ENCODE measurements around the gene RGS16. TPM values are rescaled to one million over a fixed set of nuclear protein-coding genes. Genes with fewer than 3 reads are reported as not detected.

RGS16 gene
- total RNA-seq, 4 donors from 2014 or later = 0.40 TPM; not detected in 3

GRCh38 chr1:182603646-182604174, 479 bp downstream of the RGS16 start:
- Histone ChIP-seq H3K27ac (peak overlapping the region; percentile 12 to 76 (median 48)), H3K36me3 (no peaks in the 10 kb centered on the region), H3K4me1 (peaks cover 0 to 17% (median 1%) of the 10 kb centered on the region in 4 donors), H3K27me3 (no peaks in the 10 kb centered on the region), H3K9me3 (no peaks in the 10 kb centered on the region), H3K4me3 (peak overlapping the region; percentile 30 to 56 (median 54))
- no peak for TF ChIP-seq POLR2A (IDR thresholded peaks at IDR 0.05)
- TF ChIP-seq CTCF (IDR thresholded peaks at IDR 0.05) = no peak
- peak in 1 of 3 donors; percentile 27 for DNase-seq

- peak overlapping the region in 3 of 4 donors; percentile 6 to 56 (median 52) for H3K4me3 ChIP-seq
- H3K36me3 ChIP-seq = no peaks in the 10 kb centered on the region
- no peak for DNase-seq
- H3K27ac ChIP-seq = peak overlapping the region in 2 of 4 donors; percentile 23 to 57
- H3K4me1 ChIP-seq = peaks cover 0 to 17% (median 1%) of the 10 kb centered on the region in 4 donors
- no peaks in the 10 kb centered on the region for H3K9me3 ChIP-seq
- no peaks in the 10 kb centered on the region for H3K27me3 ChIP-seq
- no peak for TF ChIP-seq CTCF (IDR thresholded peaks at IDR 0.05)
These were observed 1.1 kb downstream of the RGS16 start for GRCh38 chr1:182602935-182603645.

GRCh38 chr1:182601913-182602312, 2.3 kb downstream of the RGS16 start:
- peak overlapping the region in 1 of 4 donors; percentile 42 for H3K27ac ChIP-seq
- no peaks in the 10 kb centered on the region for H3K36me3 ChIP-seq
- H3K27me3 ChIP-seq = no peaks in the 10 kb centered on the region
- H3K9me3 ChIP-seq = no peaks in the 10 kb centered on the region
- H3K4me3 ChIP-seq = peak overlapping the region in 1 of 4 donors; percentile 11
- TF ChIP-seq CTCF (IDR thresholded peaks at IDR 0.05) (no peak), POLR2A (IDR thresholded peaks at IDR 0.05) (no peak)
- no peak for DNase-seq
- H3K4me1 ChIP-seq = peaks cover 0 to 17% (median 1%) of the 10 kb centered on the region in 4 donors

GRCh38 chr1:182601416-182601786, 2.8 kb downstream of the RGS16 start:
- H3K4me3 ChIP-seq = peak overlapping the region in 1 of 4 donors; percentile 11

GRCh38 chr1:182600745-182601415, 3.3 kb downstream of the RGS16 start:
- Histone ChIP-seq H3K4me1 (peaks cover 0 to 17% (median 1%) of the 10 kb centered on the region in 4 donors), H3K4me3 (no peak overlapping the region), H3K36me3 (no peaks in the 10 kb centered on the region), H3K27ac (no peak overlapping the region), H3K9me3 (no peaks in the 10 kb centered on the region), H3K27me3 (no peaks in the 10 kb centered on the region)
- TF ChIP-seq CTCF (IDR thresholded peaks at IDR 0.05) (no peak), POLR2A (IDR thresholded peaks at IDR 0.05) (no peak)
- no peak for DNase-seq

More at GRCh38 chr1:182601416-182601786, 2.8 kb downstream of the RGS16 start:
- Histone ChIP-seq H3K4me1 (peaks cover 0 to 17% (median 1%) of the 10 kb centered on the region in 4 donors), H3K9me3 (no peaks in the 10 kb centered on the region), H3K27me3 (no peaks in the 10 kb centered on the region), H3K36me3 (no peaks in the 10 kb centered on the region), H3K27ac (peak overlapping the region in 1 of 4 donors; percentile 42)
- peak; percentile 76 to 93 (median 90) for TF ChIP-seq CTCF (IDR thresholded peaks at IDR 0.05)
- TF ChIP-seq POLR2A (IDR thresholded peaks at IDR 0.05) = no peak
- DNase-seq = peak in 2 of 3 donors; percentile 56 to 81

Measured in Peyer's patch (tissue), 4 donors.